HPDE6-E6E7 (cell line): ENCODE data around the gene ERG.

Experiments
- DNase-seq: peaks from one replicate; pipeline ENCODE4 v3.0.0; 2011; ENCODE audit warnings: missing footprints; ENCODE audit errors: extremely low spot score

ERG gene

GRCh38 chr21:38358666-38359065 lies 139.6 kb downstream of the ERG start:
- DNase-seq = no peak

- DNase-seq = no peak
Measured at GRCh38 chr21:38358098-38358497, 140.2 kb downstream of the ERG start.

- DNase-seq = no peak
Measured at GRCh38 chr21:38356883-38357625, 141.2 kb downstream of the ERG start.

GRCh38 chr21:38355992-38356781 lies 142.1 kb downstream of the ERG start:
- DNase-seq = peak; percentile 79

- DNase-seq = no peak
Measured at GRCh38 chr21:38355353-38355752, 142.9 kb downstream of the ERG start.

- no peak for DNase-seq
Measured at GRCh38 chr21:38354746-38355145, 143.5 kb downstream of the ERG start.

GRCh38 chr21:38354231-38354630 lies 144.0 kb downstream of the ERG start:
- no peak for DNase-seq

GRCh38 chr21:38352536-38353219 lies 145.6 kb downstream of the ERG start:
- peak; percentile 64 for DNase-seq

GRCh38 chr21:38351961-38352521 lies 146.2 kb downstream of the ERG start:
- peak; percentile 37 for DNase-seq

GRCh38 chr21:38351176-38351959 lies 146.9 kb downstream of the ERG start:
- no peak for DNase-seq

- DNase-seq = no peak
Measured at GRCh38 chr21:38350684-38351083, 147.6 kb downstream of the ERG start.

GRCh38 chr21:38349977-38350376 lies 148.3 kb downstream of the ERG start:
- DNase-seq = no peak

GRCh38 chr21:38349111-38349746 lies 149.0 kb downstream of the ERG start:
- no peak for DNase-seq

- no peak for DNase-seq
Measured at GRCh38 chr21:38346286-38346685, 152.0 kb downstream of the ERG start.

GRCh38 chr21:38343691-38344090 lies 154.6 kb downstream of the ERG start:
- no peak for DNase-seq

GRCh38 chr21:38342739-38343138 lies 155.5 kb downstream of the ERG start:
- no peak for DNase-seq

GRCh38 chr21:38341546-38342012 lies 156.7 kb downstream of the ERG start:
- no peak for DNase-seq

- DNase-seq = no peak
Measured at GRCh38 chr21:38340131-38340530, 158.1 kb downstream of the ERG start.

GRCh38 chr21:38337793-38338192 lies 160.5 kb downstream of the ERG start:
- no peak for DNase-seq

- no peak for DNase-seq
Measured at GRCh38 chr21:38334866-38335265, 163.4 kb downstream of the ERG start.
